Mononuclear cell (primary cell): ENCODE results near the gene PHACTR2. TPM values are rescaled to one million over a fixed set of nuclear protein-coding genes. Genes with fewer than 3 reads are reported as not detected.
"Not testable (repeated sequence)": the region's sequence is repeated elsewhere in the genome, so short reads cannot be mapped to it uniquely, and the experiment has no call there.

Experiments used
- H3K27me3 ChIP-seq: 2 replicates; pipeline ENCODE4 v1.6.0; 2011; ENCODE audit warnings: low read length, control low read depth; ENCODE audit not compliant: insufficient read depth
- H3K4me1 ChIP-seq: 2 replicates; pipeline ENCODE4 v1.5.1; 2011; ENCODE audit warnings: mild to moderate bottlenecking, low read length, control low read depth; ENCODE audit not compliant: insufficient read depth
- H3K4me3 ChIP-seq: 2 replicates; pipeline ENCODE4 v1.5.1; 2011; ENCODE audit warnings: mild to moderate bottlenecking, low read length, moderate library complexity
- H3K9me3 ChIP-seq: 2 replicates; pipeline ENCODE4 v1.5.1; 2011; ENCODE audit warnings: low read depth, mild to moderate bottlenecking, control low read depth, low read length
- total RNA-seq: library from RNA; depleted of rRNA; stranded (reverse); fragments of >200 nt; gene quantifications from one replicate; pipeline ENCODE4 v1.2.3, GENCODE V29; 2012

PHACTR2 gene
- total RNA-seq, 1 donor: 30.0 TPM

GRCh38 chr6:143660170-143660569, 17.6 kb upstream of the PHACTR2 start:
- not testable (repeated sequence) for H3K4me3 ChIP-seq, H3K27me3 ChIP-seq, H3K4me1 ChIP-seq
- H3K9me3 ChIP-seq: peaks cover 13% of the 10 kb centered on the region

GRCh38 chr6:143664171-143664570, 13.6 kb upstream of the PHACTR2 start:
- no peaks in the 10 kb centered on the region for H3K4me1 ChIP-seq
- no peak overlapping the region for H3K4me3 ChIP-seq
- peaks cover 13% of the 10 kb centered on the region for H3K9me3 ChIP-seq
- H3K27me3 ChIP-seq: no peaks in the 10 kb centered on the region

DNA sequence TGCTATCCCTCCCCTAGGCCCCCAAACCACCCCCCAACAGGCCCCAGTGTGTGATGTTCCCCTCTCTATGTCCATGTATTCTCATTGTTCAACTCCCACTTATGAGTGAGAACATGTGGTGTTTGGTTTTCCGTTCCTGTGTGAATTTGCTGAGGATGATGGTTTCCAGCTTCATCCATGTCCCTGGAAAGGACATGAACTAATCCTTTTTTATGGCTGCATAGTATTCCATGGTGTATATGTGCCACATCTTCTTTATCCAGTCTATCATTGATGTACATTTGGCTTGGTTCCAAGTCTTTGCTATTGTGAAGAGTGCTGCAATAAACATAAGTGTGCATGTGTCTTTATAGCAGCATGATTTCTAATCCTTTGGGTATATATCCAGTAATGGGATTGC, 11.8 kb upstream of the PHACTR2 start:
- not testable (repeated sequence) for H3K4me3 ChIP-seq, H3K27me3 ChIP-seq, H3K4me1 ChIP-seq, H3K9me3 ChIP-seq

- H3K4me1 ChIP-seq, H3K9me3 ChIP-seq, H3K4me3 ChIP-seq, H3K27me3 ChIP-seq: not testable (repeated sequence)
Observed at GRCh38 chr6:143669483-143669882, 8.3 kb upstream of the PHACTR2 start.

GRCh38 chr6:143673669-143674068, 4.1 kb upstream of the PHACTR2 start:
- Histone ChIP-seq H3K27me3 (peaks cover 4% of the 10 kb centered on the region), H3K9me3 (no peaks in the 10 kb centered on the region), H3K4me1 (no peaks in the 10 kb centered on the region), H3K4me3 (no peak overlapping the region)

DNA sequence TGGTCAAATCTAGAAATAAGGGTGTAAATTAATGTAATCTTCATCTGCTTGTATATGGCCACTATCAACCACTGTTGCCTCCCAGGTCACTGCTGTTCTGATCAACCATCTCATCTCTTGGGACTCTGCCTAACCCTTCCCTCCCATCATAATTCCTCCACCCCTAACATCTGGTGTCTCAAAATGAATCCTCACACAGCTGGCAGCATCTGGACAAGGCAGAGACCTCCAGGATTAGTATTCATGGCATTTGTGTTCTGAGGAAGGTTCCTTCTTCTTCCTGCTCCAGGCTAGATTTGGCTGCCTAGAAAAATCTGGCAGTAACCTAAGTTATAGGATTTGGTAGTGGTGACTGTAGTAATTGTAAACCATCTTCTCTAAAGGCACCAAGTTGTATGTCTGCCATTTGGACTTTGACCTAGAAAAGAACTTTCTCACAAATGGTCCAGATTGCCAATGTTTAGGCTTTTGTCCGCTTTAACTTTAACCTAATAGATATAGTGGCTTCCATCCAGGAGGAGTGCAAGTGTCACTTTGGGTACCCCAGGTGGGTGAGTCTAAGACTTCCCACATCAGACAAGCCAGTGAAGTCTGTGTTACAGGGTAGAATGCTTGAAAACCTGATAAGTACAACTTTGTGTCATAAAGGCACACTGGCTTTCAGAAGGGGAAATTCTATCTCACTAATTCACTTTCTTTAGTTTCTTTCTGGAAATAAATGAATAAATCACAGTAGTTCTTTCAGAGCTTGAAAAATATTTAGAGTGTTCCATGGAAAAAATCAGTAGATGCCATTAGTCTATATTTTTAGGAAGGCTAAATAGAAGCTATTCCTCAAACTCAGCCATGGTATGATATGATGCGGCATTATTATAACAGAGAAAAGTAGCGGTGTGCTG, 3.0 kb upstream of the PHACTR2 start:
- H3K4me1 ChIP-seq: peaks cover 5% of the 10 kb centered on the region
- peaks cover 4% of the 10 kb centered on the region for H3K27me3 ChIP-seq
- no peak overlapping the region for H3K4me3 ChIP-seq
- H3K9me3 ChIP-seq: no peaks in the 10 kb centered on the region

- no peaks in the 10 kb centered on the region for H3K9me3 ChIP-seq
- H3K27me3 ChIP-seq: peaks cover 4% of the 10 kb centered on the region
- H3K4me3 ChIP-seq: no peak overlapping the region
- H3K4me1 ChIP-seq: peaks cover 5% of the 10 kb centered on the region
Observed at GRCh38 chr6:143675382-143675900, 2.3 kb upstream of the PHACTR2 start.

GRCh38 chr6:143675946-143676345, 1.8 kb upstream of the PHACTR2 start:
- Histone ChIP-seq H3K4me1 (peaks cover 5% of the 10 kb centered on the region), H3K27me3 (peaks cover 4% of the 10 kb centered on the region), H3K4me3 (no peak overlapping the region), H3K9me3 (no peaks in the 10 kb centered on the region)

DNA sequence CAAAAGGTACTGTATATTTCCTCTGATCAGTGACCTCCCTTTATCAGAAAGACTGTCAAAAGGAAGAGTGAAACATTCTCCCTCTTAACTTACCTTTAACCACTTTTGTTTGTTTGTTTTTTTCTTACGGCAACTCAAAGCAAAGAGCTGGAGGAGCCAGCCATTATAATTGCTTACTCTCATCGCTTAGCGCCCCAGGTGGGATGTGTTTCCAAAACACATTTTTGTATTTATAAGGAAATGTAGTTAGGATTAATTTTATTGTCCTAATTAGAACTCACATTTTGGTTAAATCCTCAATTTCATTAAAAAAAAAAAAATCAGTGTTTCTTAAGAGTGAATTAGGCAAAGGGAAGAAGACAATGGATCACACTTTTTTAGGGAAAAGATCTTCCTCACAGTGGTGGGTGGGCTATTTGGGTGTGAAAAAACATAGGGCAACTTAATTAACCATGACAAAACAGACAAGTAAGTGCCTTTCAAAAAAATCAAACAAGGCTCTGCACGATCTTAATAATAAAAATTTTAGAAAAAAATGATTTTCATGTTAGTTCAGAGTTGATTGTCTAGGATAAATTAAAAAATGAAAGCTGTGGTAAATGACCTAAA, 1.2 kb upstream of the PHACTR2 start:
- peaks cover 4% of the 10 kb centered on the region for H3K27me3 ChIP-seq
- peaks cover 5% of the 10 kb centered on the region for H3K4me1 ChIP-seq
- H3K9me3 ChIP-seq: no peaks in the 10 kb centered on the region
- H3K4me3 ChIP-seq: no peak overlapping the region

GRCh38 chr6:143677577-143677890, 231 bp upstream of the PHACTR2 start:
- Histone ChIP-seq H3K4me1 (peaks cover 5% of the 10 kb centered on the region), H3K9me3 (no peaks in the 10 kb centered on the region), H3K27me3 (peaks cover 4% of the 10 kb centered on the region), H3K4me3 (no peak overlapping the region)

GRCh38 chr6:143679041-143679440, 1.3 kb downstream of the PHACTR2 start:
- H3K4me3 ChIP-seq: peak overlapping the region; percentile 67
- H3K4me1 ChIP-seq: peaks cover 5% of the 10 kb centered on the region
- peaks cover 6% of the 10 kb centered on the region for H3K9me3 ChIP-seq
- H3K27me3 ChIP-seq: peaks cover 4% of the 10 kb centered on the region

DNA sequence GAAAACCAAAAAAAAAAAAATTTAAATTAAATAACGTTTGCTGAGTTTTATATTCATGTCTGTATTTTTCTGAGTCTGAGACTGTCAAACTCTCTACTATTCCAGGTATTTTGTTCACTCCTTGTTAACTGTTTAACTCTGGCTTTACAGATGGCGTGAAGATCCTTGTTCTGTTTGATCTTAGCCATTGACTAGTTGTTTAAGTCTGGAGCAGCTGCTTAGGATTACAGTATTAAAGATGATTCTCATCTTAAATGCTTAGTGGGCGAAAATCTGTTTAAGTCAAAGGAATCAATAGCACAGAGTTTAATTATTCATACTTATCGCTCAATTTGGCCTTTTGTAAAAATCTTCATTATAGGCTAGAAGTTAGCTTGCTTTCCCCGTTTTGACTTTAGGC, 2.4 kb downstream of the PHACTR2 start:
- Histone ChIP-seq H3K27me3 (peaks cover 4% of the 10 kb centered on the region), H3K4me1 (peaks cover 5% of the 10 kb centered on the region), H3K9me3 (peaks cover 6% of the 10 kb centered on the region), H3K4me3 (no peak overlapping the region)

DNA sequence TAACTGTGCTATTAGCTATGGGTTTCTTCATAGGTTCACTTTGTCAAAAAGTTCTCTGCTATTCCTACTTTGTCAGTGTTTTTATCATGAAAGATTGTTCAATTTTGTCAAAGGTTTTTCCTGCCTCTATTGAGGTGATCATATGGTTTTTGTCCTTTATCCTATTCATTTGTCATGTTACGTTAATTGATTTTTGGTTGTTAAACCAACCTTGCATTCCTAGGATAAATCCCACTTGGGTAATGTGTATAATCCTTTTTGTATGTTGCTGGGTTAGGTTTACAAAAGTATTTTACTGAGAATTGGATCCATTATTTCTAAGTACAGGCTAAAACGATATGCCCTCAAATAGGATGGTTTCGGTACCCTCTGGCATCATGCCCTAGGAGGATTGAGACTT, 5.0 kb downstream of the PHACTR2 start:
- H3K4me1 ChIP-seq: peaks cover 17% of the 10 kb centered on the region

GRCh38 chr6:143684486-143684885, 6.7 kb downstream of the PHACTR2 start:
- peaks cover 6% of the 10 kb centered on the region for H3K9me3 ChIP-seq
- H3K4me3 ChIP-seq: no peak overlapping the region
- H3K4me1 ChIP-seq: peaks cover 12% of the 10 kb centered on the region
- no peaks in the 10 kb centered on the region for H3K27me3 ChIP-seq

More for the DNA sequence above, 5.0 kb downstream of the PHACTR2 start:
- Histone ChIP-seq H3K4me3 (no peak overlapping the region), H3K27me3 (peaks cover 4% of the 10 kb centered on the region), H3K9me3 (peaks cover 6% of the 10 kb centered on the region)

DNA sequence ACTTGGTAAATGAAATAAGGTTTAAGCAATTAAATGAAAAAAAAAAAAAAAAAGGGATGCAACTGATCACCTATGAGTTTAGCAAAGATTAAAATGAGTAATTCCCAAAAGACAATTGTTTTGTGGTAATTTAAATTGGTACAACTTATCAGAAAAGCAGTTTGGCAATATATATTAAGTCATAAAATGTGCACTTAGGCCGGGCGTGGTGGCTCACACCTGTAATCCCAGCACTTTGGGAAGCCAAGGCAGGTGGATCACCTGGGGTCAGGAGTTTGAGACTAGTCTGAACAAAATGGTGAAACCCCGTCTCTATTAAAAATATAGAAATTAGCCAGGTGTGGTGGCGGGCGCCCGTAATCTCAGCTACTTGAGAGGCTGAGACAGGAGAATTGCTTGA, 7.9 kb downstream of the PHACTR2 start:
- Histone ChIP-seq H3K9me3 (peaks cover 6% of the 10 kb centered on the region), H3K4me3 (no peak overlapping the region), H3K4me1 (peaks cover 12% of the 10 kb centered on the region), H3K27me3 (no peaks in the 10 kb centered on the region)

DNA sequence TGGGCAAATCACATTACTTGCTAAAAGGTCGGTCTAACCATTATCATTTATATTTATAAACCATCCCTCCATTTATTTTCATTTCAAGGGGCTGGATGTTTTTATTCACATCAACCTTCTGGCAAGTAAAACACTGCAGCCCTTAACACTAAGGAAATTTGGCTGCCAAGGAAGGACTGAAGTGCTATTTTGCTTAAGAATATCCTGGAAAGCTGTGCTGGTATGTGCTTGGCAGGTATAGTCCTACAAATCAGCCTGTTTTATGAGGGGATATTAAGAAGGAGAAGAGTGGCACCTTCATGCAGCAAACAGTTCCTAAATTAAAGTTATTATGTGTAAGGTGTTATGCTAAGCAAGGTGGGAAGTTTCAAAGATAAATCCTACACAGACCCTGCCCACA, 9.8 kb downstream of the PHACTR2 start:
- Histone ChIP-seq H3K27me3 (no peaks in the 10 kb centered on the region), H3K4me3 (no peak overlapping the region), H3K9me3 (peaks cover 6% of the 10 kb centered on the region), H3K4me1 (peaks cover 12% of the 10 kb centered on the region)
